A375 (cell line): ENCODE measurements around the gene GABARAPL2. TPM values are rescaled to one million over a fixed set of nuclear protein-coding genes. Genes with fewer than 3 reads are reported as not detected.

ENCODE experiments used
- total RNA-seq: library from RNA; depleted of rRNA; stranded (reverse); fragments of >200 nt; shearing (Covaris generic); gene quantifications from 2 replicates; pipeline ENCODE4 v1.2.3, GENCODE V29; 2014; rRNA removed

The GABARAPL2 gene
- 25.5 and 35.7 TPM in 2 replicates for total RNA-seq

GRCh38 chr16:75566040-75566757 lies at the start of gene GABARAPL2:
GABARAPL2 (plus strand) TSS chr16:75566379; CDS start chr16:75566487, 108 bp downstream.

DNA sequence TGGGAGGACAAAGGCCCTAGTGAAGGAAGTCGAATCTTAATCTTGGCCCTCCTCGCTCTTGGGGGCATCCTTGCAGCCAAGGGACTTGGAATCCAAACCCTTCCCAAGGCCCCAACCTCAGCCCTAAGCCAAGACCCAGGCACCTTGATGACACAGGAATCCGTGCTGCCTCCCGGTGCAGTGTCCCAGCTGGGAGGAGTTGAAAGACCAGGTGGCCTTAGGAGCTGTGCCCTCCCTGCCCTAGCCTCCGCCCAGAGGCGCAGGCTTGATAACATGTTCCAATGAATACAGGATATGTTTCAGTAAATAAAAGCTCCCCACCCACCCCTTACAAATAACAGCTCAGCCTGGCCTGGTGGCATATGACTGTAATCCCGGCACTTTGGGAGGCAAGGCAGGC lies 30.3 kb upstream of the GABARAPL2 start, which contains the start of gene CHST5:
Gene CHST5 (minus strand): TSS at position 208 of the 400 bp plus-strand sequence. CDS start 5,724 bp downstream, outside the sequence.

GRCh38 chr16:75555707-75556430 lies 10.3 kb upstream of the GABARAPL2 start, which contains the start of gene TMEM231:
TMEM231 (minus strand) TSS chr16:75556252; CDS start chr16:75556209, 43 bp downstream.

GRCh38 chr16:75622761-75623605 lies 56.8 kb downstream of the GABARAPL2 start, which contains the start of gene ADAT1:
ADAT1 (minus strand) TSS chr16:75623281; CDS start chr16:75620799, 2,482 bp downstream.

Other genes with a start within 250 kb of the GABARAPL2 start
- 54.0 and 63.1 TPM in 2 replicates for gene CFDP1, start 132.9 kb upstream of the GABARAPL2 start, total RNA-seq
- 9.4 and 20.4 TPM in 2 replicates for gene TMEM170A, start 101.7 kb upstream of the GABARAPL2 start, total RNA-seq
- gene CHST6, start 70.9 kb upstream of the GABARAPL2 start, total RNA-seq, result 5.5 and 6.0 TPM in 2 replicates
- gene CHST5, start 30.3 kb upstream of the GABARAPL2 start, total RNA-seq, result 0.16 and 0.98 TPM in 2 replicates
- 14.0 and 21.2 TPM in 2 replicates for gene TMEM231, start 10.1 kb upstream of the GABARAPL2 start, total RNA-seq
- 68.1 and 80.6 TPM in 2 replicates for gene ADAT1, start 56.9 kb downstream of the GABARAPL2 start, total RNA-seq
- gene KARS1, start 81.3 kb downstream of the GABARAPL2 start, total RNA-seq, result 258 and 267 TPM in 2 replicates
- 83.5 and 90.2 TPM in 2 replicates for gene TERF2IP, start 81.4 kb downstream of the GABARAPL2 start, total RNA-seq
- gene CPHXL2, start 110.6 kb downstream of the GABARAPL2 start, total RNA-seq, result not detected in 2 replicates
- gene DUXB, start 135.1 kb downstream of the GABARAPL2 start, total RNA-seq, result not detected in 2 replicates
- not detected in 2 replicates for gene CPHXL, start 160.1 kb downstream of the GABARAPL2 start, total RNA-seq